Body of pancreas (tissue), 4 donors: Measurements from ENCODE around the gene FUT8.

Source experiments
- POLR2A ChIP-seq, 3 donors: fragments of 450-650 bp; IDR thresholded peaks; one replicate each; pipeline ENCODE4 v1.6.1; 2016; ENCODE audit warnings: antibody characterized with exemption in 3 of 3, mild to moderate bottlenecking in 2 of 3
- TF ChIP-seq, protein P1 (sequence below), 7 experiments: fragments of 450-650 bp in 4 of 7; fragments of 200-600 bp in 3 of 7; sonication (generic) in 3 of 7; IDR thresholded peaks; one replicate each; pipeline ENCODE4 v1.5.1; 2016 to 2019; ENCODE audit warnings: antibody characterized with exemption in 7 of 7

- TF ChIP-seq, protein P1, sequence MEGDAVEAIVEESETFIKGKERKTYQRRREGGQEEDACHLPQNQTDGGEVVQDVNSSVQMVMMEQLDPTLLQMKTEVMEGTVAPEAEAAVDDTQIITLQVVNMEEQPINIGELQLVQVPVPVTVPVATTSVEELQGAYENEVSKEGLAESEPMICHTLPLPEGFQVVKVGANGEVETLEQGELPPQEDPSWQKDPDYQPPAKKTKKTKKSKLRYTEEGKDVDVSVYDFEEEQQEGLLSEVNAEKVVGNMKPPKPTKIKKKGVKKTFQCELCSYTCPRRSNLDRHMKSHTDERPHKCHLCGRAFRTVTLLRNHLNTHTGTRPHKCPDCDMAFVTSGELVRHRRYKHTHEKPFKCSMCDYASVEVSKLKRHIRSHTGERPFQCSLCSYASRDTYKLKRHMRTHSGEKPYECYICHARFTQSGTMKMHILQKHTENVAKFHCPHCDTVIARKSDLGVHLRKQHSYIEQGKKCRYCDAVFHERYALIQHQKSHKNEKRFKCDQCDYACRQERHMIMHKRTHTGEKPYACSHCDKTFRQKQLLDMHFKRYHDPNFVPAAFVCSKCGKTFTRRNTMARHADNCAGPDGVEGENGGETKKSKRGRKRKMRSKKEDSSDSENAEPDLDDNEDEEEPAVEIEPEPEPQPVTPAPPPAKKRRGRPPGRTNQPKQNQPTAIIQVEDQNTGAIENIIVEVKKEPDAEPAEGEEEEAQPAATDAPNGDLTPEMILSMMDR (IDR thresholded peaks at IDR 0.05) = no peak
- no peak for TF ChIP-seq POLR2A (IDR thresholded peaks at IDR 0.05)
These were observed 220.0 kb downstream of the FUT8 start for GRCh38 chr14:65632487-65632886.
